B cell (primary cell): Measurements from ENCODE around the gene NR6A1. TPM values are rescaled to one million over a fixed set of nuclear protein-coding genes. Genes with fewer than 3 reads are reported as not detected.

Source experiments
- ATAC-seq: fragments of 200-7000 bp; cut with Tn5 transposase; one replicate; pipeline ENCODE4 v1.10.0; 2021; ENCODE audit warnings: low read depth, mild to moderate bottlenecking, moderate number of reproducible peaks, moderate library complexity
- CTCF ChIA-PET: fragments of 350-600 bp; sonication (Branson Sonifier 250); formaldehyde crosslinking; loops from one replicate; lab custom pipeline; 2021; ENCODE audit warnings: antibody characterized with exemption, inconsistent platforms; lab: Charles Lee
- POLR2A ChIA-PET: fragments of 350-600 bp; sonication (Branson Sonifier 250); formaldehyde crosslinking; loops from one replicate; lab custom pipeline; 2021; ENCODE audit warnings: antibody characterized with exemption; lab: Charles Lee
- DNase-seq: peaks from one replicate; pipeline ENCODE4 v3.0.0; 2013
- H2AFZ ChIP-seq: 2 replicates; pipeline ENCODE4 v1.6.1; 2012; ENCODE audit warnings: mild to moderate bottlenecking, low read depth, low read length; ENCODE audit not compliant: insufficient read depth, poor library complexity, severe bottlenecking
- H3K27ac ChIP-seq, 2 donors: 1 replicate in 1 of 2; 2 replicates in 1 of 2; pipeline ENCODE4 v1.5.1; 2012 to 2013; ENCODE audit warnings: low read length in 2 of 2, mild to moderate bottlenecking in 2 of 2, moderate library complexity in 1 of 2
- H3K27me3 ChIP-seq, 4 experiments: fragments of 200-600 bp in 1 of 4; sonication (generic) in 1 of 4; replicated peaks in 1 of 4; 1 replicate in 2 of 4; 2 replicates in 2 of 4; pipeline versions ENCODE4 v1.6.1 to v1.7.0; 2013 to 2016; ENCODE audit warnings: low read length in 3 of 4, mild to moderate bottlenecking in 2 of 4, mixed read lengths in 1 of 4, moderate library complexity in 1 of 4; ENCODE audit not compliant: insufficient read depth in 4 of 4, control insufficient read depth in 3 of 4; ENCODE audit errors: control extremely low read depth in 1 of 4
- H3K36me3 ChIP-seq, 2 experiments: replicated peaks in 1 of 2; 1 replicate in 1 of 2; 2 replicates in 1 of 2; pipeline versions ENCODE4 v1.6.1 to v1.7.1; 2013; ENCODE audit warnings: low read length in 1 of 2; ENCODE audit not compliant: insufficient read depth in 2 of 2, control insufficient read depth in 1 of 2; ENCODE audit errors: control extremely low read depth in 1 of 2, extremely low read depth in 1 of 2
- H3K4me1 ChIP-seq, 2 donors: fragments of 200-600 bp in 1 of 2; sonication (generic) in 1 of 2; 1 replicate in 1 of 2; 2 replicates in 1 of 2; pipeline versions ENCODE4 v1.5.1 to v1.6.1; 2013 to 2017; ENCODE audit warnings: low read length in 2 of 2; ENCODE audit not compliant: control insufficient read depth in 2 of 2, insufficient read depth in 2 of 2
- H3K4me2 ChIP-seq: replicated peaks from 2 replicates; pipeline ENCODE3; 2012; ENCODE audit warnings: mild to moderate bottlenecking, low read depth, low read length; ENCODE audit not compliant: poor library complexity, severe bottlenecking
- H3K4me3 ChIP-seq, 5 experiments: fragments of 200-600 bp in 1 of 5; sonication (generic) in 1 of 5; 1 replicate in 3 of 5; 2 replicates in 2 of 5; pipeline versions ENCODE4 v1.5.1 to v1.7.0; 2011 to 2016; ENCODE audit warnings: low read length in 4 of 5, mild to moderate bottlenecking in 4 of 5, low read depth in 2 of 5, control low read depth in 1 of 5, moderate library complexity in 1 of 5; ENCODE audit not compliant: insufficient read depth in 1 of 5; ENCODE audit errors: control extremely low read depth in 1 of 5, extremely low read depth in 1 of 5
- H3K79me2 ChIP-seq: fragments of 200-600 bp; sonication (generic); one replicate; pipeline ENCODE4 v1.6.0; 2016; ENCODE audit warnings: low read length; ENCODE audit not compliant: control insufficient read depth, insufficient read depth
- H3K9ac ChIP-seq: fragments of 200-600 bp; sonication (generic); 2 replicates; pipeline ENCODE4 v1.6.1; 2017; ENCODE audit warnings: mild to moderate bottlenecking, low read length, moderate library complexity
- H3K9me3 ChIP-seq, 3 donors: one replicate each; pipeline versions ENCODE4 v1.6.1 to v1.7.1; 2013; ENCODE audit warnings: low read length in 2 of 3; ENCODE audit not compliant: control insufficient read depth in 2 of 3, insufficient read depth in 1 of 3; ENCODE audit errors: control extremely low read depth in 1 of 3
- H4K20me1 ChIP-seq: 2 replicates; pipeline ENCODE4 v1.6.0; 2012; ENCODE audit warnings: mild to moderate bottlenecking, low read length; ENCODE audit not compliant: insufficient read depth, control insufficient read depth, poor library complexity, severe bottlenecking
- H3K27ac Mint-ChIP-seq: one replicate; pipeline ENCODE4 v1.8.0; 2021; ENCODE audit warnings: mixed read lengths
- H3K27me3 Mint-ChIP-seq: one replicate; pipeline ENCODE4 v1.8.0; 2021; ENCODE audit warnings: mixed read lengths
- H3K4me1 Mint-ChIP-seq: one replicate; pipeline ENCODE4 v1.8.0; 2021; ENCODE audit warnings: mixed read lengths
- H3K4me3 Mint-ChIP-seq: one replicate; pipeline ENCODE4 v1.8.0; 2021; ENCODE audit warnings: mixed read lengths
- H3K9me3 Mint-ChIP-seq: one replicate; pipeline ENCODE4 v1.8.0; 2022; ENCODE audit warnings: mixed read lengths; ENCODE audit not compliant: insufficient read depth
- CTCF ChIP-seq: fragments of 200-600 bp; IDR thresholded peaks from one replicate; pipeline ENCODE4 v1.8.0; 2022; ENCODE audit warnings: antibody characterized with exemption, mild to moderate bottlenecking
- EZH2 ChIP-seq: IDR thresholded peaks from 2 replicates; pipeline ENCODE4 v1.6.1; 2012; ENCODE audit warnings: borderline replicate concordance, low read depth, mild to moderate bottlenecking, moderate library complexity, low read length; ENCODE audit not compliant: insufficient read depth, poor library complexity, severe bottlenecking
- WGBS: methylation state at CpG from one replicate; pipeline ENCODE4 v1.1.5; 2013; ENCODE audit warnings: missing lambda C conversion rate; ENCODE audit not compliant: insufficient coverage; 5-methylcytosine and 5-hydroxymethylcytosine counted together
- intact Hi-C: fragments of 100-400 bp; cut with micrococcal nuclease; formaldehyde crosslinking; loops from one replicate; pipeline ENCODE4 v1.10.0; 2022
- polyA plus RNA-seq: library from polyadenylated mRNA; depleted of rRNA; stranded (reverse); fragments of >200 nt; gene quantifications from 2 replicates; pipeline ENCODE4 v1.2.3, GENCODE V29; 2012
- total RNA-seq, 2 donors: library from RNA; stranded (reverse); fragments of 120-200 nt in 1 of 2; gene quantifications; 1 replicate in 1 of 2; 2 replicates in 1 of 2; pipeline versions ENCODE4 v1.2.3 to v1.2.4, GENCODE V29; 2013 to 2022

NR6A1 gene
- total and polyA plus RNA-seq, 2 donors (not counting 1 experiment from before 2014, with no cell fraction given), result 0.09 to 0.67 TPM

- Mint-ChIP-seq H3K27ac (no peak overlapping the region), H3K27me3 (no peaks in the 10 kb centered on the region), H3K9me3 (no peaks in the 10 kb centered on the region), H3K4me3 (no peak overlapping the region), H3K4me1 (peaks cover 26% of the 10 kb centered on the region)
- CTCF ChIA-PET, result interaction anchor here (0.6 to 1.9 kb wide), 2 partner anchors 30 to 45 kb away, joined by 3 to 7 read pairs; no protein-coding TSS in a partner anchor
- no peak overlapping the region for H3K9ac ChIP-seq
- ATAC-seq (no peak), DNase-seq (no peak)
- H3K4me2 ChIP-seq, result no peak overlapping the region
- no peaks in the 10 kb centered on the region for H3K36me3 ChIP-seq
- H4K20me1 ChIP-seq, result no peaks in the 10 kb centered on the region
- peaks cover 10% of the 10 kb centered on the region for H3K79me2 ChIP-seq
- H3K27me3 ChIP-seq, result no peaks in the 10 kb centered on the region
- no peaks in the 10 kb centered on the region for H3K9me3 ChIP-seq
- POLR2A ChIA-PET, result no interaction called here
- H3K4me3 ChIP-seq, result no peak overlapping the region
- H3K27ac ChIP-seq, result no peak overlapping the region
- no CpG with 5 or more reads among the region's 2 CpGs for WGBS
- peaks cover 13 to 14% of the 10 kb centered on the region in 2 donors for H3K4me1 ChIP-seq
- no peak overlapping the region for H2AFZ ChIP-seq
- TF ChIP-seq CTCF (no peak), EZH2 (no peak)
- intact Hi-C loops, result no loop called here
These were observed 108.5 kb downstream of the NR6A1 start for GRCh38 chr9:124662561-124662960.

GRCh38 chr9:124661271-124661670 lies 109.8 kb downstream of the NR6A1 start:
- Histone ChIP-seq H3K9ac (no peak overlapping the region), H3K27me3 (no peaks in the 10 kb centered on the region), H2AFZ (no peak overlapping the region), H3K4me3 (no peak overlapping the region), H3K36me3 (no peaks in the 10 kb centered on the region), H4K20me1 (no peaks in the 10 kb centered on the region), H3K4me2 (no peak overlapping the region), H3K4me1 (peaks cover 13 to 14% of the 10 kb centered on the region in 2 donors), H3K79me2 (peaks cover 10% of the 10 kb centered on the region), H3K27ac (no peak overlapping the region), H3K9me3 (no peaks in the 10 kb centered on the region)
- POLR2A ChIA-PET, result no interaction called here
- Mint-ChIP-seq H3K27ac (no peak overlapping the region), H3K9me3 (no peaks in the 10 kb centered on the region), H3K27me3 (no peaks in the 10 kb centered on the region), H3K4me1 (peaks cover 26% of the 10 kb centered on the region), H3K4me3 (no peak overlapping the region)
- WGBS, result 100% methylated on average over 1 of the region's 4 CpGs
- TF ChIP-seq CTCF (no peak), EZH2 (no peak)
- CTCF ChIA-PET, result interaction anchor here (1.2 to 2.2 kb wide), 3 partner anchors 8 to 50 kb away, joined by 3 to 7 read pairs (median 6); no protein-coding TSS in a partner anchor
- DNase-seq (no peak), ATAC-seq (no peak)
- intact Hi-C loops, result no loop called here
